Neuronal stem cell (in vitro differentiated cells): ENCODE results near the gene MYO1E.

ENCODE experiments used
- DNase-seq: peaks from one replicate; pipeline ENCODE4 v3.0.0-alpha.2; 2013; ENCODE audit warnings: low spot score
- H2AFZ ChIP-seq: one replicate; pipeline ENCODE4 v1.6.1; 2013; ENCODE audit warnings: mild to moderate bottlenecking, low read length, inconsistent platforms
- H2AK5ac ChIP-seq: 2 replicates; pipeline ENCODE4 v1.6.1; 2013; ENCODE audit warnings: low read depth, mild to moderate bottlenecking, inconsistent platforms, low read length, moderate library complexity, mixed read lengths
- H2BK120ac ChIP-seq: 2 replicates; pipeline ENCODE4 v1.6.1; 2013; ENCODE audit warnings: low read depth, mild to moderate bottlenecking, inconsistent platforms, low read length, moderate library complexity, mixed read lengths
- H2BK12ac ChIP-seq: one replicate; pipeline ENCODE4 v1.6.1; 2013; ENCODE audit warnings: low read length, inconsistent platforms
- H2BK15ac ChIP-seq: 2 replicates; pipeline ENCODE4 v1.6.1; 2013; ENCODE audit warnings: mild to moderate bottlenecking, low read length, inconsistent platforms, mixed read lengths
- H2BK5ac ChIP-seq: one replicate; pipeline ENCODE4 v1.6.1; 2013; ENCODE audit warnings: inconsistent platforms, mild to moderate bottlenecking, low read length, moderate library complexity
- H3K14ac ChIP-seq: one replicate; pipeline ENCODE4 v1.6.1; 2013; ENCODE audit warnings: low read length, inconsistent platforms
- H3K18ac ChIP-seq: 2 replicates; pipeline ENCODE4 v1.6.1; 2013; ENCODE audit warnings: low read length, inconsistent platforms
- H3K23ac ChIP-seq: 2 replicates; pipeline ENCODE4 v1.6.1; 2013; ENCODE audit warnings: low read depth, mild to moderate bottlenecking, mixed read lengths, low read length, inconsistent platforms; ENCODE audit not compliant: poor library complexity
- H3K27ac ChIP-seq: replicated peaks from 3 replicates; pipeline ENCODE4 v1.5.1; 2013; ENCODE audit warnings: low read length, inconsistent platforms
- H3K27me3 ChIP-seq, 3 experiments: 2 replicates each; pipeline ENCODE4 v1.6.1; 2013; ENCODE audit warnings: low read length in 3 of 3, mild to moderate bottlenecking in 2 of 3, inconsistent platforms in 1 of 3, low read depth in 1 of 3, mixed read lengths in 1 of 3, moderate library complexity in 1 of 3; ENCODE audit not compliant: control insufficient read depth in 3 of 3, insufficient read depth in 3 of 3
- H3K36me3 ChIP-seq, 2 donors: replicated peaks in 1 of 2; 2 replicates each; pipeline ENCODE4 v1.6.1; 2013; ENCODE audit warnings: low read length in 2 of 2; ENCODE audit not compliant: control insufficient read depth in 2 of 2, insufficient read depth in 2 of 2
- H3K4ac ChIP-seq: 2 replicates; pipeline ENCODE4 v1.6.1; 2013; ENCODE audit warnings: inconsistent platforms, mild to moderate bottlenecking, low read length, moderate library complexity
- H3K4me1 ChIP-seq, 2 donors: 1 replicate in 1 of 2; 2 replicates in 1 of 2; pipeline ENCODE4 v1.6.1; 2013; ENCODE audit warnings: low read length in 2 of 2, low read depth in 1 of 2; ENCODE audit not compliant: control insufficient read depth in 2 of 2, insufficient read depth in 1 of 2
- H3K4me2 ChIP-seq: one replicate; pipeline ENCODE4 v1.6.1; 2013; ENCODE audit warnings: mild to moderate bottlenecking, low read length, inconsistent platforms; ENCODE audit not compliant: insufficient read depth, poor library complexity, severe bottlenecking
- H3K4me3 ChIP-seq, 2 donors: 2 replicates each; pipeline ENCODE4 v1.5.1; 2013; ENCODE audit warnings: low read length in 2 of 2, mild to moderate bottlenecking in 2 of 2, inconsistent platforms in 1 of 2, moderate library complexity in 1 of 2
- H3K79me1 ChIP-seq: one replicate; pipeline ENCODE4 v1.6.1; 2013; ENCODE audit warnings: low read depth, mild to moderate bottlenecking, inconsistent platforms, low read length, moderate library complexity
- H3K9ac ChIP-seq: one replicate; pipeline ENCODE4 v1.6.1; 2013; ENCODE audit warnings: mild to moderate bottlenecking, low read depth, low read length, inconsistent platforms; ENCODE audit not compliant: poor library complexity
- H3K9me3 ChIP-seq, 2 donors: replicated peaks in 1 of 2; 2 replicates each; pipeline versions ENCODE3 to v1.6.1; 2013; ENCODE audit warnings: low read length in 2 of 2, mild to moderate bottlenecking in 2 of 2, inconsistent platforms in 1 of 2, low read depth in 1 of 2, mixed read lengths in 1 of 2, moderate library complexity in 1 of 2; ENCODE audit not compliant: control insufficient read depth in 2 of 2, insufficient read depth in 1 of 2
- H4K8ac ChIP-seq: one replicate; pipeline ENCODE4 v1.6.1; 2013; ENCODE audit warnings: low read depth, mild to moderate bottlenecking, inconsistent platforms, low read length, moderate library complexity
- H4K91ac ChIP-seq: one replicate; pipeline ENCODE4 v1.6.1; 2013; ENCODE audit warnings: low read length, low read depth, mild to moderate bottlenecking, inconsistent platforms; ENCODE audit not compliant: poor library complexity
- WGBS, 2 donors: extraction: QIAGEN DNeasy Blood & Tissue Kit; methylation state at CpG; one replicate each; pipeline ENCODE4 v1.1.7; 2013; ENCODE audit warnings: missing lambda C conversion rate in 2 of 2, mixed read lengths in 1 of 2; ENCODE audit not compliant: insufficient read length in 2 of 2, insufficient replicate concordance in 1 of 2; ENCODE audit errors: extremely low coverage in 2 of 2; 5-methylcytosine and 5-hydroxymethylcytosine counted together

The MYO1E gene

GRCh38 chr15:59199626-59200465 is 172.8 kb downstream of the MYO1E start:
- H4K8ac ChIP-seq = no peak overlapping the region

DNA sequence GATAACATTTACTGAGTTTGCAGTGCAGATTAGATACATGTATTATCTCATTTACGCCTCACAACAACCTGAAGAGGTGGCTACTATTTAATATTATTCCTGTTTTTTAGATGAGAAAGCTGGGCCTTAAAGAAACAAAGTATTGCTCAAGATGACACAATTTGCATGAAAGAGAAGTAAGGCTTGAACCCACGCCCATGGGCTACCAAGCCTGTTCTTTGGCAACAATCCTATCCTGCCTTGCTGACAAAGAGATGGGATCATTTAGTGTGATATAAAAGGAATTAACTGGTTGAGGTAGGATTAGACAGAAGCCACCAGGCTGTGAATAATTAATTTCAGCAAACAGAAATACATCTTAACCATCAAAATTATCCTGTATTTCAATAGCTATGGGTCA is 175.2 kb downstream of the MYO1E start:
- Histone ChIP-seq H3K79me1 (no peaks in the 10 kb centered on the region), H3K27ac (no peak overlapping the region), H3K4me3 (no peak overlapping the region), H2AFZ (no peak overlapping the region), H4K91ac (no peak overlapping the region), H3K36me3 (peaks cover 0 to 54% of the 10 kb centered on the region in 2 donors), H3K4me2 (no peak overlapping the region), H3K4ac (no peak overlapping the region), H2BK12ac (no peak overlapping the region), H3K9ac (no peak overlapping the region), H4K8ac (no peak overlapping the region), H3K4me1 (no peaks in the 10 kb centered on the region), H2BK15ac (no peak overlapping the region), H3K14ac (no peak overlapping the region), H3K23ac (no peak overlapping the region), H3K9me3 (no peaks in the 10 kb centered on the region), H2BK120ac (no peak overlapping the region), H2AK5ac (no peak overlapping the region), H3K18ac (no peak overlapping the region), H2BK5ac (no peak overlapping the region), H3K27me3 (no peaks in the 10 kb centered on the region)
- no CpG with 5 or more reads among the region's 2 CpGs for WGBS, 2 donors
- no peak for DNase-seq

More at GRCh38 chr15:59199626-59200465, 172.8 kb downstream of the MYO1E start:
- Histone ChIP-seq H3K4me1 (no peaks in the 10 kb centered on the region), H2BK5ac (no peak overlapping the region), H3K36me3 (peaks cover 0 to 48% of the 10 kb centered on the region in 2 donors), H2BK120ac (no peak overlapping the region), H3K27me3 (no peaks in the 10 kb centered on the region), H3K79me1 (no peaks in the 10 kb centered on the region), H4K91ac (no peak overlapping the region), H3K14ac (no peak overlapping the region), H3K27ac (no peak overlapping the region), H3K4ac (no peak overlapping the region), H3K4me2 (no peak overlapping the region), H2BK12ac (no peak overlapping the region), H2BK15ac (no peak overlapping the region), H3K18ac (no peak overlapping the region), H3K9ac (no peak overlapping the region), H2AK5ac (no peak overlapping the region), H3K9me3 (no peaks in the 10 kb centered on the region), H3K4me3 (no peak overlapping the region), H3K23ac (no peak overlapping the region), H2AFZ (no peak overlapping the region)
- WGBS, 2 donors = no CpG with 5 or more reads among the region's 10 CpGs
- DNase-seq = no peak

DNA sequence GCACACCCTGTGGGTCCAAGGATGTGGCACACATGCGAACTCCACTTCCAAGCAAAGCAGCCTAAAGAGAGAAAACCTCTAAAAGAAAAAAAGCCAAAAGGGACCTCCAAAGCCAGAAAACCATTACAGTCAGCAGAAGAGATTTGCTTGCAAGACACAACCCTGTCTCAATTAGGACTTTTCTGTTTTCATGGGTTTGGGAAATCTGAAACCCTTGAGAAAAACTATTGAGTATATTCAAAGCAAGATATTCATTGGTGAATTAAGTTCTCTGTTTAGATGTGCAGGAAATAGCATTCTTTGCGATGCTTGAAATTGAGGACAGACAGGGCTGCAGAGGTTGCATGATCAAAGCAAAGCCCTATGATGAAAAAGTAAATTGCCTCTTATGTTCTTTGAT is 176.3 kb downstream of the MYO1E start:
- Histone ChIP-seq H3K9ac (no peak overlapping the region), H3K4me1 (no peaks in the 10 kb centered on the region), H2BK15ac (no peak overlapping the region), H3K18ac (no peak overlapping the region), H3K4ac (no peak overlapping the region), H3K9me3 (no peaks in the 10 kb centered on the region), H2BK120ac (no peak overlapping the region), H4K8ac (no peak overlapping the region), H3K23ac (no peak overlapping the region), H3K27ac (no peak overlapping the region), H2AFZ (no peak overlapping the region), H3K4me2 (no peak overlapping the region), H2BK12ac (no peak overlapping the region), H3K4me3 (no peak overlapping the region), H2BK5ac (no peak overlapping the region), H2AK5ac (no peak overlapping the region), H3K14ac (no peak overlapping the region), H3K79me1 (no peaks in the 10 kb centered on the region), H4K91ac (no peak overlapping the region), H3K36me3 (peaks cover 0 to 49% of the 10 kb centered on the region in 2 donors), H3K27me3 (no peaks in the 10 kb centered on the region)
- no peak for DNase-seq
- WGBS, 2 donors = no CpG with 5 or more reads among the region's 2 CpGs

DNA sequence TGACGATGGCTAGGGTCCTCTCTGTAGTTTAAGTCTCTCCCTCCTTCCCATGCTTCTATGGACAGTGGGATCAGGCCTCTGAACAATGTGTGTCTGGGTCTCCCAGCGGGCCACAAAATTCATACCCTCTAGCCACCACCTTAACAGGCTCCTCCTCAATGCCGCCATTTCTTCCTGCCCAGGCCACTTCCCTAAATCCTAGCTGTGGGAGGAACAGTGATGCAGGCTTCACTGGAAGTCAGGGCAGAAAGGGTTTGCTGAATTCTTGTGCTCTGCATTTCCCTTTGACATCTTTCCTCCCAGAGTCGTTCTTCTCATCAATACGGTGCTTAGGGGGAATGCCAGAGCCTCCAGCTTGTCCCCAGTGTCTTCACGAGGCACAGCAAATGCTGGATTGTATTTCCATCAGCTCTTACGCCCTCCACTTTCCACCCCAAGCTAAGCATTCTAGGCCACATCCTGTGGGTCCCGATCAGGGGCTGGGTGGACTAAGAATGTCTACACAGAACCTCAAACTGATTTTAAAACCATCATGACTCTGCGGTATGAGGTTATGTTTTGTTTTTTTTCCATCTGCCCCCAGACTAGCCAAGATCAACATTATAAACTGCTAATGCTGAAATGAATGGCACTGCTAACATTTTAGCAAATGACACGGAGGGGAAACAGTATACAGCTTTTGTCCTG is 177.9 kb downstream of the MYO1E start:
- Histone ChIP-seq H2AK5ac (no peak overlapping the region), H3K14ac (no peak overlapping the region), H4K91ac (no peak overlapping the region), H3K4me3 (no peak overlapping the region), H3K23ac (no peak overlapping the region), H3K4ac (no peak overlapping the region), H3K9ac (no peak overlapping the region), H3K4me1 (peaks cover 0 to 2% of the 10 kb centered on the region in 2 donors), H2BK120ac (no peak overlapping the region), H2BK12ac (no peak overlapping the region), H2BK15ac (no peak overlapping the region), H3K27me3 (no peaks in the 10 kb centered on the region), H2AFZ (no peak overlapping the region), H4K8ac (no peak overlapping the region), H3K79me1 (no peaks in the 10 kb centered on the region), H3K27ac (no peak overlapping the region), H2BK5ac (no peak overlapping the region), H3K18ac (no peak overlapping the region), H3K9me3 (no peaks in the 10 kb centered on the region), H3K4me2 (no peak overlapping the region), H3K36me3 (peaks cover 0 to 50% of the 10 kb centered on the region in 2 donors)
- DNase-seq = no peak
- WGBS, 2 donors = no CpG with 5 or more reads among the region's 10 CpGs
